Activated CD4-positive, alpha-beta T cell treated with anti-CD3 and anti-CD28 coated beads for 1 hour (primary cell): Measurements from ENCODE around the gene RILPL2.
"Not testable (repeated sequence)": the region's sequence is repeated elsewhere in the genome, so short reads cannot be mapped to it uniquely, and the experiment has no call there.

Experiments used
- DNase-seq: peaks from one replicate; pipeline ENCODE4 v3.0.0-alpha.2; 2020

Gene RILPL2, protein sequence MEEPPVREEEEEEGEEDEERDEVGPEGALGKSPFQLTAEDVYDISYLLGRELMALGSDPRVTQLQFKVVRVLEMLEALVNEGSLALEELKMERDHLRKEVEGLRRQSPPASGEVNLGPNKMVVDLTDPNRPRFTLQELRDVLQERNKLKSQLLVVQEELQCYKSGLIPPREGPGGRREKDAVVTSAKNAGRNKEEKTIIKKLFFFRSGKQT

DNA sequence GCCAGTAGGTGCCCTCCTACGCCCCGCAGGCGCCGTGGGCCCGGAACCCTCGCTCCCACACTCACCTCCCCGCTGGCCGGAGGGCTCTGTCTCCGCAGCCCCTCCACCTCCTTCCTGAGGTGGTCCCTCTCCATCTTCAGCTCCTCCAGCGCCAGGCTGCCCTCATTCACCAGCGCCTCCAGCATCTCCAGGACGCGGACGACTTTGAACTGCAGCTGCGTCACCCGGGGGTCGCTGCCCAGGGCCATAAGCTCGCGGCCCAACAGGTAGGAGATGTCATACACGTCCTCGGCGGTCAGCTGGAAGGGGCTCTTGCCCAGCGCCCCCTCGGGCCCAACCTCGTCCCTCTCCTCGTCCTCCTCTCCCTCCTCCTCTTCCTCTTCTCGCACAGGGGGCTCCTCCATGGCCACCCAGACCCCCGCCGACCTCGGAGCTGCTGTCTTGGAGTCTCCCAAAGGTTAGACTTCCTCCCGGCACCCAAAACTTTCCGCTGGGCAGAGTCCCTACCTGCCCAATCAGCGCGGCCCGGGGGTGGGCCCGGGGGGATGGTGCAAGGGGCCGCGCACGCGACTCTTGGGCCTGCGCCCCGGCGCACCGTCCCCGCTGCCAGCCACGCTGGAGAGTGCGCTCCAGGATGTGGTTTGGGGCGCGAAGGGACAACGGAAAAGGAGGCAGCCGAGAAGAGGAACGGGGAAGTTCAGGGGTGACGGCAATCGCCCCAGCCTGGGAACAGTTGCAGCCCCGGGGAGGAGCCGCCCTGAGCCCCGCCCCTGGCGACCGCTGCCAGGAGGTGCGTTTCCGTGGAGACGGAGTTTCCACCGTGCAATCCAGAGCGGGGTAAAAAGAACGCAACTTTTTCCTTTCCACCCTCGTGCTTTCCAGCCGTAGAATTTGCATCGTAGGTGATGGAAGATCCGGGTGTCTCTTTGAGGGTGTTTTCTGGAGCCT lies at the start of gene RILPL2:
Gene RILPL2 (minus strand): TSS at position 668 of the 948 bp plus-strand sequence. CDS start 264 bp downstream, at position 404.
- DNase-seq = peak; percentile 89

DNA sequence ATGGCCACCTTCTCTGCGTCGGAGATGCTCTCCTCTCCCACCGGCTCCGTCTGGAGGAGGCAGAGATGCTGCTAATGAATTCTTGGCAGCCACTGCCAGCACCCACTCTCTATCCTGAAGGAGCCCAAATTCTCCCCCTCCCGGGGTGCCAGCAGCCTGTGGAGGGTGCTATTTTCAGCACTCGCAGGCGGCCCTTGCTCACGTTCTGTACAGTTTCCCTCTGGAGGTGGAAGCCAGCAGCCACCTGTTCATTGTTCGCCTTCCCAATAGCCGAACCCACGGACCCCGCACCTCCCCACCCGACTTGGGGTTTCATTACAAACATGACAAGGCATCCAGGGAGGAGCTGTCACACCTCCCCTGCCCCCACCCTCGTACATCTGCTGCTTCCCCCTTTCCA lies 49.3 kb upstream of the RILPL2 start:
- DNase-seq = no peak

DNA sequence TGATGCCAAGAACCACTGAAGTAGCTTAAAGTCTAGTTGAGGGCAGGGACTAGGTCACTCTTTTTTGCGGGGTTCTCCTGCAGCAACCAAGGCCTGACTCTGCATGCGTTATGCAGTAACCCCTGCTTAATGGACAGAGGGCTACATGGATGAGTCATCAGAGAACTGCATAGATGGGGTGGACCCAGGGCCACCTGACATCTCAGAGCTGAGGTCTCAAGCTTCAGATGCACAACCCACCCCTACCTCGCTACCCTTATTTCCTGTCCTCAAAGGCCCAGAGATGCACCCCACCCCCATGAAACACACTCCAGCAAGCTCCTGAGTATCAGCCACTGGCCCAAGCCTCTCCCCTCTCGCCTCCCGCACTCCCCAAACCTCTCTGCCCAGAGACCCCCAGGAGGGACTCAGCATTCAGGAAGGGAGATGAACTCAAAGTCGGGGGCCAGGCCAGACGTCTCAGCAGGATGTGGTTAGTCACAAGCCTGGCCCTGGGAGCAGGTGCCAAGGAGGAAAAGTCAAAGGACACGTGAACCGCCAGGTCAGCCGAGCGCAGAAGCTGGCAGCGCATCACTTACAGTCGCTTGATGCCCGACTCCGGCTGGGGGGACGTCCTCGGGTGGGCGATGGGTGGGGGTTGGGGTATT lies 47.2 kb upstream of the RILPL2 start:
- DNase-seq = no peak

DNA sequence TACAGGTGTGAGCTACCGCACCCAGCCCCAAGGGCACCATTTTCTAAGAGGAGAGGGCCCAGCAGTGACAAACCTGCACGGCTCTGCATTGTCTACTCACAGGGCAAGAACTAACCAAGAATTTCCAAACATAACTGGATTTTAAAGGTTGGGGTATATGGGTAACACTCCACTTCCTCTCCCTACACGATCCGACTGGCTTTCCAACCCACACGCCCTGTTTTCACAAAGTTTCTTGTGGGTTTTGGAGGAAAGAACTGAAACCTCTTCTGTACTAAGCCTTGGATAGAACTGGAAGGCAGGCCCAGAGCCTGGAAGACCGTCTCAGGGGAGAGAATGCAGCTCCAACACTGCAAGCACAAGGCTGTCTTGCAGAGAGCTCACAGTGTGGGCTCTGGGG lies 46.4 kb upstream of the RILPL2 start:
- no peak for DNase-seq

DNA sequence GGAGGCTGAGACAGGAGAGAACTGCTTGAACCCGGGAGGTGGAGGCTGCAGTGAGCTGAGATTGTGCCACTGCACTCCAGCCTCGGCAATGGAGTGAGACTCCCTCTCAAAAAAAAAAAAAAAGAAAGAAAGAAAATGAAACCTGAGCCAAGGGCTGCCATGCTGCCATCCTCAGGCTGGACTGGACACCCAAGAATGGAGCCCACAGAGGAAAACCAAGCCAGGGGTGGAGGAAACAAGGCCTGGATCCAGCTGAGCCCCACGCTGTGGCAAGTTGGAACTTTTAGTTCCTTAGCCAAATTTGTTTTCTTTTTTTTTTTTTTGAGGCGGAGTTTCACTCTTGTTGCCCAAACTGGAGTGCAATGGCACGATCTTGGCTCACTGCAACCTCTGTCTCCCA lies 44.8 kb upstream of the RILPL2 start:
- DNase-seq = not testable (repeated sequence)

DNA sequence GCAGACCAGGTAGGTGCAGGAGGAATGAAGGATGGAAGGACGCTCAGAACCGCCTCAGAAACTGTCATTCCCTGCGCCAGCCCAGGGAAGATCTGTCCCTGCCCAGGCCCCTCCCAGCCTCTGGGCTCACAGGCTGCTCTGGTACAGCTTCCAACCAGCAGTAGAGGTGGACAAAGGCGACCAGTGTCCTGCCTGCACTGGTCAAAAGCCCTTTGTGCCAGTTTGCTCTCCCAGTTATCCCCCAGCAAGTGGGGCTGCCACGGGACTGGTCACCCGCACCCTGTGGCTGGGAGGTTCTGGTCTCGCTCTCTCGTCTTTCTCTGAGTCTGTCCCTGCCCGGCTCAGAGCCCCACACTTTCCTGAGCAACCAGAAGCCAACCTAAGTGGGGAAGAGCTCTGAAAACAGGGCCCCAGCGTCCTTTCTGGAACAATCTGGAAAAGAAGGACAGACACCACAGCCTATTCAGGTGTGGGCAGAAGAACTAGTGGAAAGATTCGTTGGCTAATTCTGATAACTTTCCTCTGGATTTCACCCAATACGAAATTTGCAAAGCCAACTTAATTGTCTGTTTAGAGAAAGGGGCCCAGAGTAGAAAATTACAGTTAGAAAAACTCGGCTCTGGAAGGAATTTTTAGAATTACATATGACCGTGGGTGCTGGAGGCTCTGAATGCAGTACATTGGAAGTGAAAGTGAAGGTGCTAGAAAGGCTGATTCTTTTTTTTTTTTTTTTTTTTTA lies 43.1 kb upstream of the RILPL2 start:
- no peak for DNase-seq

DNA sequence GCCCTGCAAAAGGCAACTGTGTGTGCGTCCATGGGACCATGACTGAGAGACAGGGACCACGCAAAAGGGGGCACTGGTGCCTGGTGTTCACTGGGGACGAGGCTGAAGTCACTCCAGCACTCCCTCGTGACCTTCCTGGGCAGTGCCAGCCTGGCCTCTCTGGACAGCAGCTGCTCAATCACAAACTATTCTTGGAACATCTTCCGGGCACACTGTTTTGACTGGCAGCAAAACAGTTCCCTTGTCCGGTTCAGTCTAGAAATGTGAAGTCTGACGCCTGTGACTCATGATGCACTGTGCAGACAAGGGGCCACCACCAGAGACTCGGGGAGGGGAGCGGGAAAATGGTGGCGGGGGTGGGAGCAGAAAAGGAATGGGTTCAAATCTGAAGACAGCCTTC lies 42.3 kb upstream of the RILPL2 start:
- DNase-seq = no peak

DNA sequence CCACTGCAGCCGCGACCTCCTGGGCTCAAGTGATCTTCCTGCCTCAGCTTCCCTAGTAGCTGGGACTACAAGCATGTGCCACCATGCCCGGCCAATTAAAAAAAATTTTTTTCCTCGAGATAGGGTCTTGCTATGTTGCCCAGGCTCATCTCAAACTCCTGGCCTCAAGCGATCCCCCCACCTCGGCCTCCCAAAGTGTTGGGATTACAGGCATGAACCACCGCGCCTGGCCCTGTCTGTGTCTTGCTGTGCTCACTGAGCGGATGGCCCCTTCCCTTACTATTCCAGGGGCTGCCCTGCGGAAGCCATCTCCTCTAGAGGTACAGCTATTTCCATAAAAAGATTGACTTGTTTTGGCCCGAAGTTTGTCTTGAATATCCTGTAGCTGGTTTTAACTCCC lies 41.6 kb upstream of the RILPL2 start:
- no peak for DNase-seq

DNA sequence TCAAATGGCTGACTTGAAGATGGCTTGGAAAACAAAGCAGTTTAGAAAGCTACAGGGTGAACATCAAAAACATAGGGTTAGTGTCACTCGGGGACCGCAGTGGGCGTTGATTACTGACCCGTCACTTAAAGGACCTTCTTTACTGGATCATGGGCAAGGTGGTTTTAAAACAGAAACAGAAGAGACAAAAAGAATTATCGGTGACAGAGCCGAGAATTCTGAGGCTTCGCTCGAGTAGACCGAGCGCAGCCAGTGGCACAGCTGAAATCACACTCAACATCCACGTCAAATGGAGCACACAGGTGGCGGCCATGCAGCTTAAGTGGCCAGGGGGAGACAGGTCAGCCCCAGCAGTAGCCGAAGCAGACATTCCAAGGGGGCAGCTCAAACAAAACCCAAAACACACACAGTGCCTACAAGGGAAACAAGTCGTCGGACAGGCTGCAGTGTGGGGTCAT lies 38.8 kb upstream of the RILPL2 start:
- DNase-seq = no peak

DNA sequence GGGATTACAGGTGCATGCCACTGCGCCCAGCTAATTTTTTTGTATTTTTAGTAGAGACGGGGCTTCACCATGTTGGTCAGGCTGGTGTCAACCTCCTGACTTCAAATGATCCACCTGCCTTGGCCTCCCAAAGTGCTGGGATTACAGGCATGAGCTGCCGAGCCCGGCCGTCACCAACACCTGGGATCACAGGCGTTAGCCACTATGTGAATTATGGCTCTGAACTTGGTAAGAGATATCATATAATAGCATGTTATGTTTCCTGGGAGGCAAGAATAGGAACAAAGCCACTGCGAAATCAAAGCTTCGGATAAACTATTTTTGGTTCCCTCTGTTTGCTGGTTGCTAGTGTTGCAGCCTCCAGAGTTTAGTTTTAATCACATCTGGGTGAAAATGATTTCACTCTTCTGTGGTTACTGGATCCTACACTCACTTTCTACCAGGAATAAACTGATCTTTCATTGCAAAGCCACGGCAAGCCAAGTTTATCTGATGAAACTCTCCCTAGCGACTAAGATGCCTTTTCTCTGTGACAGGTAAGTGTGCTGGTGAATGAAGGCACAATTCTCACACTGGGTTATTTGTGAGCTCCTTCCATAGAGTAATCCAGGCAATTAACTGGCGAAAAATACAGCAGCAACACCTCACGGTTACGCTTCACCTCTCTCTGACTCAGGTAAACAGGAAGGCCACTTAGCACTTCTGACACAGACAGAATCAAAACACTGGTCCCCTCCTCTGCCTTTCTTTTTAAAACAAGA lies 38.2 kb upstream of the RILPL2 start:
- DNase-seq = no peak

DNA sequence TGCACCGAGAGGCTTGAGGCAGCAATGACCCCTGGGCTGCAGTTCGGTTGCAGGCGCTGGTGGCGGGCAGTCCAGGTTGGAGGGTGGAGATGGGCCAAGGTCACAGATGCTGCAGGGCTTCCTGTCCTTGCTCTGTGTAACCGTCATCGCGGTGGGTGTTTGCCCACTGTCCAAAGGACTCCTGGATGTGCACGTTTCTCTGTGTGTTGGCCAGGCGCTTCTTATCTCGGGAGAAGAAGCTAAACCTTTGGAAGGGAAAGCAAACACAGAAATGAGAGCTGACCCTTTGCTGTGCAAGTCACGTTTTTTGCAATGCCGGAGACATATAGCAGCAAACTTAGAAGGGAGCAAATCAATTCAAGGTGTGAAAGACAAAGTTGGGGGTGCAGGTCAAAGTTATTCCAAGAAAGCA lies 36.0 kb upstream of the RILPL2 start:
- DNase-seq = no peak

DNA sequence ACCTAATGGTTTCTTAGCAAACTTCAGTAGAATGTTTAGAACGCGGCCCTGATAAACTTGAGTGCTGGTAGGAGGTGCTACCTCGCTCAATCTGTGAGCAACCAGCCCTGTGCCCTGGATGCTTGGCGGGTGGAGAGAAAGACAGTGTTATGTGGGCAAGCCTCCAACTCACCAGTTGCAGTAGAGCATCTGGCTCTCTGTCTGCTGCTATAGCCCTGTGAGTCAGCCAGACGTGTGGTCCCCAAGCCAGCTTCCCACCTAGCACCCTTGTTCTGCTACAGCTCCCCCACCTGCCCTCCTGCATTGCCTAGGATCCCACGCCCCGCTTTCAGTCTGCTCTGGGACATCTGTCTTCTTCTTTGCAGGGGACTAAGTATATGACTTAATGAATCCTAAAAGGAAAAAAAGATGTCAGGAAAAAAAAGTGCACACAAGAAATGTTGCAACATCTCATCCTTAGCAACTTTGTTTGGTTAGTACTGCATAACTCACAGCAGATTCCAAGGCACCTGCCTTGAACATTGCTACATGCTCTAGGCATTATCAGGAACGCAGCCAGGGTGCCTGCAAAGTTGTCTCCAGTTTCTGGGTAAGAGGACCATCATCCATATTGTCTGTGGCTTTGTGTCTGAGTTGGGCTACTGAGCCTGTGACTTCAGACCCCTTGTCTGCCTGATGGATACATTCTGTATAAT lies 35.0 kb upstream of the RILPL2 start:
- DNase-seq = no peak

DNA sequence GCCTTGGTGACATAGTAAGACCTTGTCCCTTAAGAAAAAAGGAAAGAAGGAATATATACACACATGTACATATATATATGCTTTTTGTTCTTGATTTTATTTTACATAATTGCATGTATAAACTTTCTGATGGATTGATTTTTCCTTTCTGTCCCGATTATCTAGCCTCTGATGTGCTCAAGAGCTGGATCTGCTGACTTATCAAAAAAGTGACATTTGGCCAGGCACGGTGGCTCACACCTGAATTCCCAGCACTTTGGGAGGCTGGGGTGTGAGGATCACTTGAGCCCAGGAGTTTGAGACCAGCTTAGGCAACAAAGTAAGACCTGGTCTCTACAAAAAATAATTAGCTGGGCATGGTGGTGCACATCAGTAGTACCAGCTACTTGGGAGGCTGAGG lies 33.5 kb upstream of the RILPL2 start:
- no peak for DNase-seq

DNA sequence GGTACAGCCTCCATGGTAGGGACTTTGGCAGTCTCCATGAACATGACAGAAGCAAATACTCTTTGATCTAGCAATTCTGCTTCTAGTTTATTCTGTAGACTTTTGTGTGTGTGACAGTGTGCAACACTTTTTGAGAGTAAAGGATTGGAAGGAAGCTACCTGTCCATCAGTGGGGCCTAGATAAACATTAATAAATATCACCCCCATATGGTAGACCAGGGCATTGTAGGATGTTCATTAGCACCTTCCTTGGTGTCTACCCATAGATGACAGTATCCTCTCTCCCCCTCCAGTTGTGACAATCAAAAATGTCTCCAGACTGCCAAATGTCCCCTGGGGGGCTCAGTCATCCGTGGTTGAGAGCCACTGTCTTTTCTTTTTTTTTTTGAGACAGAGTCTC lies 32.3 kb upstream of the RILPL2 start:
- no peak for DNase-seq

DNA sequence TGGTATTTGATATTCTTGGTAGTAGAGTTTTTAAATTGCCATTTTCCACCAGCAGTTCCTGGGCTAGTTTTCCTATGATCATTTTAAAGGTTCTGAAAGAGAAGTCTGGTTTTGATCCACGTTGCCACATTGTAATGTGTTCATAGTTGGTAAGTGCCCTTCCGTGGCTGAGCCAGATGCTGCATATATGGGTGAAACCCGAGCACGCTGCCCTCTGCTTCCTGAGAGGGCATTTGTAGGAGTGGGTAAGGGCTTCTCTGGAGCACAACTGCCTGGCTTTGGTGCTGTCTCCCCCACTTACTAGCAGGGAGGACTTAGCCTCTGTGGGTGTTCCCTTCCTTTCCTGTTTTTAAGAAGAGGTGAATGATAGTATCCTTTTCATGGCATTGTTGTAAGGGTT lies 28.6 kb upstream of the RILPL2 start:
- DNase-seq = no peak

DNA sequence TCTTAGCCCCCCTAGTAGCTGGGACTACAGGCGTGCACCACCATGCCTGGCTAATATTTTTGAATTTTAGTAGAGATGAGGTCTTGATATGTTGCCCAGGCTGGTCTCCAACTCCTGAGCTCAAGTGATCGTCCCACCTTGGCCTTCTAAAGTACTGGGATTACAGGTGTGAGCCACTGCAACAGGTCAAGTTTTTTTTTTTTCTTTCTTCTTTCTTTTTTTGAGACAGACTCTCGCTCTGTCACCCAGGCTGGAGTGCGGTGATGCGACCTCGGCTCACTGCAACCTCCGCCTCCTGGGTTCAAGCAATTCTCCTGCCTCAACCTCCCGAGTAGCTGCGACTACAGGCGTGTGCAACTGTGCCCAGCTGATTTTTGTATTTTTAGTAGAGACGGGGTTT lies 26.7 kb upstream of the RILPL2 start:
- DNase-seq = not testable (repeated sequence)

DNA sequence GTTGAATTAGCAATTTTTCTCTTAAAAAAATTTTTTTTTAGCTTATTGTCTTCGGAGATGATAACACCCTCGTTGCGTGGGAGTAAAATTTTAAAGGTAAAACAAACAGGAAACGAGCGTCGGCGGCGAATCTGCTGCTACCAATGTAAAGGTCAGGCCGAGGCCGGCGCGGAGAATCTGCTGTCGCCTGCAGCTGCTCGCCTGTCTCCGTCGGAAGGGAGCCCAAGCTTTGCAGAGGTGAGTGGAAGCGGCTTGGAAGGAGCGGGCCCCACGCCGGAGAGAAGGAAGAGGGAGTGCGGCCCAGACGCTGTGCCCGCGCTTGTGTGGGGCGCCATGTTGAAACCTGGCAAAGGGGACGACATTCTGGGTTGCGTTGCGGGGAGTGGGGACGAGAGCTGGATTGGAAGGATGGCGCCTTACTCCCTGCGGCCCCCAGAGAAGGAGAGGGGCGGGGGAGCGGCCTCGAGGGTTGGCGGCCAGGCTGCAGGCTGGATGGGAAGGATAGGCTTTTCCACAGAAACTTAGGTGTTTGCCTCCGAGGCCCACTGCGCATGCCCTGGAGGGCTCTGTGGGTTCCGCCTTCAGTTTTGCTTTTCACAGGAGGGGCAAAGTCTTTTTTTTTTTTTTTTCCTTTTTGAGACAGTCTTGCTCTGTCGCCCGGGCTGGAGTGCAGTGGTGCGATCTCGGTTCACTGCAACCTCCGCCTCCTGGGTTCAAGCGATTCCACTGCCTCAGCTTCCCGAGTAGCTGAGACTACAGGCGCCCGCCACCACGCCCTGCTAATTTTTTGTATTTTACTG lies 21.7 kb upstream of the RILPL2 start, which contains the start of gene SNRNP35:
Gene SNRNP35 (plus strand): TSS at position 160 of the 800 bp plus-strand sequence. CDS start 7,402 bp downstream, outside the sequence.
- peak; percentile 76 for DNase-seq

DNA sequence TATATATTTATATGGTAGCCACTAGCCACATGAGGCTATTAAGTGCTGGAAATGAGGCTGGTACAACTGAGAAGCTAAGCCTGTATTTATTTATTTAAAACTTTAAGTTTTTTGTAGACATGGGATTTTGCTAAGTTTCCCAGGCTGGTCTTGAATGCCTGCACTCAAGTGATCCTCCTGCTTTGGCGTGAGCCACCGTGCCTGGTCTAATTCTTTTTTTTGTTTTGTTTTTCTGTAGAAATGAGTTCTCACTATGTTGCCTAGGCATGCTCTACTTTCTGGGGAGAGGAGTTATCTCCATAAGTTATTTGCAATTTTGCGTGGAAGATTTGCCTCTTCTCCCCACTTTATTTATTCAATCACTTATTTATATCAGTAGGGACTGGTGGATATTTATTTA lies 16.7 kb upstream of the RILPL2 start:
- no peak for DNase-seq

DNA sequence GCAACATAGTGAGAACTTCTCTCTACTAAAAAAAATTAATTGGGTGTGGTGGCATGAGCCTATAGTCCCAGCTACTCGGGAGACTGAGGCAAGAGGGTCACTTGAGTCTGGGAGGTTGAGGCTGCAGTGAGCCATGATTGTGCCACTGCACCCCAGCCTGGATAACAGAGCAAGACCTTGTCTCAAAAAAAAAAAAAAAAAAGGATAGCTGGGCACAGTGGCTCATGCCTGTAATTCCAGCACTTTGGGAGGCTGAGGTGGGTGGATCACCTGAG lies 15.7 kb upstream of the RILPL2 start:
- not testable (repeated sequence) for DNase-seq

DNA sequence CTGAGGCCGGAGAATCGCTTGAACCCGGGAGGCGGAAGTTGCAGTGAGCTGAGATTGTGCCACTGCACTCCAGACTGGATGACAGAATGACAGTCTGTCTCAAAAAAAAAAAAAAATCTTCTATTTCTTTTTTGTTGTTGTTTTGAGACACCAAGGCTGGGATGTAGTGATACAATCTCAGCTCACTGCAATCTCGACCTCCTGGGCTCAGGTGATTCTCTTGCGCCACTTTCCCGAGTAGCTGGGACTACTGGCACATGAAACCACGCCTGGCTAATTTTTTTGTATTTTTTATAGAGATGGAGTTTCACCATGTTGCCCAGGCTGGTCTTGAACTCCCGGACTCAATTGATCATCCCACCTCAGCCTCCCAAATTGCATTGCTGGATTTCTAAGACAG lies 14.2 kb upstream of the RILPL2 start:
- no peak for DNase-seq

DNA sequence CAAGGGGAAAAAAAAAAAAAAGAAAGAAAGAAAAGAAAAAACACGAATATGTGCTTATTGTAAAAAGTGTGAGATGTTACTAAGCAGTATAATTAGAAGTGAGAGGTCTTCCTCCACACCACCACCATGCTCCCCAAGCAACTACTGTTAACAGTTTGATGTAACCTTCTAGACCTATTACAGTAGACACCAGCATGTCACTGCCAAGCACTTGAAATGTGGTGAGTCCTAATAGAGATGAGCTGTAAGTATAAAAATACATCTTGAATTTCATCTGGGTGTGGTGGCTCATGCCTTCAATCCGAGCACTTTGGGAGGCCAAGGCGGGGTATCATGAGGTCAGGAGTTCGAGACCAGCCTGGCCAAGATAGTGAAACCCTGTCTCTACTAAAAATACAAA lies 13.4 kb upstream of the RILPL2 start:
- DNase-seq = no peak
